K562 (cell line): Measurements from ENCODE around the gene ITGBL1. TPM values are rescaled to one million over a fixed set of nuclear protein-coding genes. Genes with fewer than 3 reads are reported as not detected.
"Not testable (repeated sequence)": the region's sequence is repeated elsewhere in the genome, so short reads cannot be mapped to it uniquely, and the experiment has no call there.

Experiments
- ATAC-seq: fragments of 200-7000 bp; cut with Tn5 transposase; 3 replicates; pipeline ENCODE4 v1.9.1; 2020; ENCODE audit warnings: moderate library complexity
- BruUV-seq: library from RNA; stranded (reverse); fragments of 400-500 nt; replicated peaks from 2 replicates; lab custom pipeline; 2021; lab: Mats Ljungman, UMichigan
- CTCF ChIA-PET: fragments of 300-600 bp; formaldehyde crosslinking; extraction: SDS; loops from one replicate; lab custom pipeline; 2021; ENCODE audit warnings: low intra/inter-chr PET ratio; lab: Yijun Ruan, JAX
- POLR2A ChIA-PET: fragments of 300-600, 350-650 bp; sonication (Branson Sonifier 250); formaldehyde crosslinking; extraction: SDS; loops from one replicate; lab custom pipeline; 2021; ENCODE audit warnings: antibody characterized with exemption, inconsistent platforms; lab: Yijun Ruan, JAX
- DNase-seq, 4 experiments: peaks; one replicate each; pipeline versions ENCODE4 v3.0.0 to v3.0.0-alpha.2; 2011 to 2018; ENCODE audit warnings: low spot score in 3 of 4, mixed read lengths in 3 of 4; ENCODE audit errors: extremely low read depth in 1 of 4
- FAIRE-seq: peaks from 2 replicates; lab custom pipeline; 2011; peaks lifted over from hg19 to GRCh38; lab: Jason Lieb, UNC
- H2AFZ ChIP-seq: 2 replicates; pipeline ENCODE4 v1.6.0; 2011; ENCODE audit warnings: low read depth, low read length, control low read depth, inconsistent platforms
- H3K27ac ChIP-seq: fragments of 200-600 bp; 3 replicates; pipeline ENCODE4 v1.8.0; 2011; ENCODE audit warnings: low read depth, mild to moderate bottlenecking, control low read depth, inconsistent platforms, low read length, moderate library complexity, mixed read lengths; ENCODE audit errors: extremely low read depth
- H3K27me3 ChIP-seq, 2 experiments: fragments of 300-600 bp in 1 of 2; 2 replicates in 1 of 2; 3 replicates in 1 of 2; pipeline versions ENCODE4 v1.6.0 to v1.8.0; 2011; ENCODE audit warnings: inconsistent platforms in 2 of 2, low read length in 2 of 2, mild to moderate bottlenecking in 1 of 2, mixed read lengths in 1 of 2, moderate library complexity in 1 of 2; ENCODE audit not compliant: control insufficient read depth in 2 of 2, insufficient read depth in 2 of 2
- H3K36me3 ChIP-seq: fragments of 300-600 bp; 3 replicates; pipeline ENCODE4 v1.8.0; 2011; ENCODE audit warnings: mild to moderate bottlenecking, low read length, inconsistent platforms; ENCODE audit not compliant: control insufficient read depth, insufficient read depth
- H3K4me1 ChIP-seq, 2 experiments: fragments of 200-600 bp in 1 of 2; replicated peaks in 1 of 2; 2 replicates in 1 of 2; 3 replicates in 1 of 2; pipeline versions ENCODE4 v1.5.1 to v1.8.0; 2011; ENCODE audit warnings: inconsistent platforms in 2 of 2, low read length in 2 of 2, mild to moderate bottlenecking in 1 of 2, mixed read lengths in 1 of 2, moderate library complexity in 1 of 2; ENCODE audit not compliant: control insufficient read depth in 2 of 2, insufficient read depth in 2 of 2
- H3K4me2 ChIP-seq: 2 replicates; pipeline ENCODE4 v1.6.1; 2011; ENCODE audit warnings: low read length, control low read depth, inconsistent platforms, mixed read lengths; ENCODE audit not compliant: insufficient read depth
- H3K4me3 ChIP-seq: fragments of 200-600 bp; sonication (generic), shearing (Covaris generic); 2 replicates; pipeline ENCODE4 v1.5.1; 2016; ENCODE audit warnings: control low read depth, inconsistent platforms
- H3K79me2 ChIP-seq: fragments of 200-600 bp; 3 replicates; pipeline ENCODE4 v1.8.0; 2011; ENCODE audit warnings: low read length, inconsistent platforms; ENCODE audit not compliant: control insufficient read depth, insufficient read depth
- H3K9ac ChIP-seq, 2 experiments: 2 replicates each; pipeline versions ENCODE4 v1.6.0 to v1.6.1; 2011; ENCODE audit warnings: low read depth in 2 of 2, low read length in 2 of 2, control low read depth in 1 of 2, inconsistent platforms in 1 of 2, mild to moderate bottlenecking in 1 of 2, mixed read lengths in 1 of 2; ENCODE audit not compliant: insufficient read depth in 1 of 2
- H3K9me1 ChIP-seq: one replicate; pipeline ENCODE4 v1.6.0; 2011; ENCODE audit warnings: inconsistent platforms, mild to moderate bottlenecking, low read length, moderate library complexity; ENCODE audit not compliant: control insufficient read depth, insufficient read depth
- H3K9me3 ChIP-seq: replicated peaks from 2 replicates; pipeline ENCODE4 v1.5.1; 2011; ENCODE audit warnings: low read depth, low read length, inconsistent platforms; ENCODE audit not compliant: control insufficient read depth, insufficient read depth
- H4K20me1 ChIP-seq: replicated peaks from 2 replicates; pipeline ENCODE4 v1.6.1; 2011; ENCODE audit warnings: low read length, inconsistent platforms, mixed read lengths; ENCODE audit not compliant: control insufficient read depth, insufficient read depth
- HSF4 ChIP-seq: fragments of 250-450 bp; sonication (Bioruptor Pico); IDR thresholded peaks from 2 replicates; pipeline ENCODE4 v2.1.2; 2022; ENCODE audit warnings: mild to moderate bottlenecking, moderate library complexity, borderline replicate concordance
- NFIC ChIP-seq: fragments of 450-650 bp; IDR thresholded peaks from 2 replicates; pipeline ENCODE4 v1.6.1; 2017; ENCODE audit warnings: mild to moderate bottlenecking, inconsistent platforms
- PCBP1 ChIP-seq: fragments of 200-400 bp; formaldehyde crosslinking; IDR thresholded peaks from 2 replicates; pipeline ENCODE4 v1.6.1; 2018; ENCODE audit warnings: mild to moderate bottlenecking, low read depth, low read length; ENCODE audit not compliant: poor library complexity, severe bottlenecking
- ZC3H8 ChIP-seq: fragments of 450-650 bp; IDR thresholded peaks from 2 replicates; pipeline ENCODE4 v1.6.1; 2017
- ZNF57 ChIP-seq: fragments of 450-650 bp; formaldehyde crosslinking; IDR thresholded peaks from 2 replicates; pipeline ENCODE4 v1.4.0; 2020; ENCODE audit warnings: mild to moderate bottlenecking, moderate library complexity
- WGBS: fragments of 100-300 bp; shearing (Covaris generic); methylation state at CpG from one replicate; pipeline ENCODE4 v1.1.6; 2016; ENCODE audit warnings: low coverage, mixed read lengths; ENCODE audit not compliant: insufficient coverage; ENCODE audit errors: missing lambda C conversion rate; 5-methylcytosine and 5-hydroxymethylcytosine counted together
- in situ Hi-C: fragments of 300-500 bp; cut with MboI; formaldehyde crosslinking; loops from 4 replicates; pipeline ENCODE4 v1.15.0; 2018; ENCODE audit warnings: inconsistent platforms, mixed read lengths
- intact Hi-C: fragments of 100-400 bp; cut with micrococcal nuclease; formaldehyde crosslinking; loops from 2 replicates; pipeline ENCODE4 v1.14.2; 2022
- polyA plus RNA-seq, 8 experiments: library from polyadenylated mRNA; depleted of rRNA in 4 of 8; stranded (reverse) in 5 of 8; unstranded in 3 of 8; fragments of >200 nt; fragmentation: Nextera tagmentation in 2 of 8; fragmentation: Illumina TruSeq in 1 of 8; extraction: Ambion mirVana in 2 of 8; extraction: Trizol in 1 of 8; gene quantifications; 2 replicates each; pipeline versions ENCODE4 v1.2.1 to v1.2.3, GENCODE V29; 2011 to 2014; ENCODE audit warnings: inconsistent platforms in 1 of 8, missing spikeins in 1 of 8
- total RNA-seq, 7 experiments: library from RNA; depleted of rRNA in 6 of 7; stranded (reverse); fragments of >200 nt in 6 of 7; fragmentation: Illumina TruSeq in 2 of 7; extraction: Trizol in 2 of 7; gene quantifications; 2 replicates each; pipeline versions ENCODE4 v1.2.1 to v1.2.3, GENCODE V29; 2011 to 2021; ENCODE audit warnings: low replicate concordance in 1 of 7
- TF ChIP-seq, protein P1 (sequence below): fragments of 250-450 bp; sonication (Bioruptor Pico); IDR thresholded peaks from 2 replicates; pipeline ENCODE4 v1.5.0; 2021; ENCODE audit warnings: mild to moderate bottlenecking, borderline replicate concordance
- TF ChIP-seq, protein P2 (sequence below): sonication (generic); formaldehyde crosslinking; IDR thresholded peaks from 2 replicates; pipeline ENCODE4 v1.4.0; 2020; ENCODE audit warnings: mild to moderate bottlenecking, missing genetic modification reagents

The ITGBL1 gene
- total and polyA plus RNA-seq, 9 of the 15 experiments (the other 6 are each of a cell fraction or from before 2014, with no cell fraction given): 0.04 to 0.73 (median 0.32) TPM; not detected in 1

DNA sequence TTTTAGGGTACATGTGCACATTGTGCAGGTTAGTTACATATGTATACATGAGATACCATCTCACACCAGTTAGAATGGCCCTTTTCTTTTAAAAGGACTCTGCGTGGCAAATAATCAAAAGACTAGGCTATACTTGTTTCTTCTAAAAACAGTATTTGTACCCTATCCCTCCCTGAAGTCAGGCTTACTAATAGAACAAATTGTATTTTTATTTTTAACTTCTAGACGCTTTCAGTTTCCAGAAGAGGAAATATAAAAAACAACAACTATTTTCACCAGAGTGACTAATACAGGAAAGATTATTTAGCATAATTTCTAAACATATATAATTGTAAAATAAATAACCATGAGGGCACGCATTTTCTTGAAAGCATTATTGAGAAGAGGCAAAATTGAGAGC is 83.6 kb downstream of the ITGBL1 start:
- DNase-seq (no peak), FAIRE-seq (no peak), ATAC-seq (no peak)
- Histone ChIP-seq H3K9me3 (no peaks in the 10 kb centered on the region), H3K4me2 (no peak overlapping the region), H3K27ac (no peak overlapping the region), H3K9ac (no peak overlapping the region), H3K36me3 (no peaks in the 10 kb centered on the region), H3K9me1 (no peaks in the 10 kb centered on the region), H3K4me1 (no peaks in the 10 kb centered on the region), H4K20me1 (no peaks in the 10 kb centered on the region), H2AFZ (no peak overlapping the region), H3K27me3 (no peaks in the 10 kb centered on the region), H3K4me3 (no peak overlapping the region), H3K79me2 (no peaks in the 10 kb centered on the region)
- BruUV-seq: no TSS peak
- POLR2A ChIA-PET: no interaction called here
- no peak for TF ChIP-seq ZNF57 (CRISPR knock-in tag)
- TF ChIP-seq PCBP1: no peak
- TF ChIP-seq HSF4 (CRISPR knock-in tag): no peak
- no peak for TF ChIP-seq ZC3H8
- TF ChIP-seq, protein P1, sequence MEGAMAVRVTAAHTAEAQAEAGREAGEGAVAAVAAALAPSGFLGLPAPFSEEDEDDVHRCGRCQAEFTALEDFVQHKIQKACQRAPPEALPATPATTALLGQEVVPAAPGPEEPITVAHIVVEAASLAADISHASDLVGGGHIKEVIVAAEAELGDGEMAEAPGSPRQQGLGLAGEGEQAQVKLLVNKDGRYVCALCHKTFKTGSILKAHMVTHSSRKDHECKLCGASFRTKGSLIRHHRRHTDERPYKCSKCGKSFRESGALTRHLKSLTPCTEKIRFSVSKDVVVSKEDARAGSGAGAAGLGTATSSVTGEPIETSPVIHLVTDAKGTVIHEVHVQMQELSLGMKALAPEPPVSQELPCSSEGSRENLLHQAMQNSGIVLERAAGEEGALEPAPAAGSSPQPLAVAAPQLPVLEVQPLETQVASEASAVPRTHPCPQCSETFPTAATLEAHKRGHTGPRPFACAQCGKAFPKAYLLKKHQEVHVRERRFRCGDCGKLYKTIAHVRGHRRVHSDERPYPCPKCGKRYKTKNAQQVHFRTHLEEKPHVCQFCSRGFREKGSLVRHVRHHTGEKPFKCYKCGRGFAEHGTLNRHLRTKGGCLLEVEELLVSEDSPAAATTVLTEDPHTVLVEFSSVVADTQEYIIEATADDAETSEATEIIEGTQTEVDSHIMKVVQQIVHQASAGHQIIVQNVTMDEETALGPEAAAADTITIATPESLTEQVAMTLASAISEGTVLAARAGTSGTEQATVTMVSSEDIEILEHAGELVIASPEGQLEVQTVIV (CRISPR knock-in tag): no peak
- no peak for TF ChIP-seq NFIC
- TF ChIP-seq, protein P2, sequence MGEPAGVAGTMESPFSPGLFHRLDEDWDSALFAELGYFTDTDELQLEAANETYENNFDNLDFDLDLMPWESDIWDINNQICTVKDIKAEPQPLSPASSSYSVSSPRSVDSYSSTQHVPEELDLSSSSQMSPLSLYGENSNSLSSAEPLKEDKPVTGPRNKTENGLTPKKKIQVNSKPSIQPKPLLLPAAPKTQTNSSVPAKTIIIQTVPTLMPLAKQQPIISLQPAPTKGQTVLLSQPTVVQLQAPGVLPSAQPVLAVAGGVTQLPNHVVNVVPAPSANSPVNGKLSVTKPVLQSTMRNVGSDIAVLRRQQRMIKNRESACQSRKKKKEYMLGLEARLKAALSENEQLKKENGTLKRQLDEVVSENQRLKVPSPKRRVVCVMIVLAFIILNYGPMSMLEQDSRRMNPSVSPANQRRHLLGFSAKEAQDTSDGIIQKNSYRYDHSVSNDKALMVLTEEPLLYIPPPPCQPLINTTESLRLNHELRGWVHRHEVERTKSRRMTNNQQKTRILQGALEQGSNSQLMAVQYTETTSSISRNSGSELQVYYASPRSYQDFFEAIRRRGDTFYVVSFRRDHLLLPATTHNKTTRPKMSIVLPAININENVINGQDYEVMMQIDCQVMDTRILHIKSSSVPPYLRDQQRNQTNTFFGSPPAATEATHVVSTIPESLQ (CRISPR knock-in tag): no peak
- WGBS: 2% methylated on average over 3 of the region's 3 CpGs
- intact Hi-C loops: no loop called here
- CTCF ChIA-PET: no interaction called here
- in situ Hi-C loops: no loop called here

DNA sequence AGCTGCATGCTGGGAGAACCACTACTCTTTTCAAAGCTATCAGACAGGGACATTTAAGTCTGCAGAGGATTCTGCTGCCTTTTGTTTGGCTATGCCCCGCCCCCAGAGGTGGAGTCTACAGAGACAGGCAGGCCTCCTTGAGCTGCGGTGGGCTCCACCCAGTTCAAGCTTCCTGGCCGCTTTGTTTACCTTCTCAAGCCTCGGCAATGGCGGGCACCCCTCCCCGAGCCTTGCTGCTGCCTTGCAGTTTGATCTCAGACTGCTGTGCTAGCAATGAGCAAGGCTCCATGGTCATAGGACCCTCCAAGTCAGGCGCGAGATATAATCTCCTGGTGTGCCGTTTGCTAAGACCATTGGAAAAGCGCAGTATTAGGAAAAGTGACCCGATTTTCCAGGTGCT is 92.1 kb downstream of the ITGBL1 start:
- CTCF ChIA-PET, H3K27me3 ChIP-seq, H3K9me3 ChIP-seq, H2AFZ ChIP-seq, H3K9ac ChIP-seq, FAIRE-seq, ATAC-seq, H3K27ac ChIP-seq, H3K4me1 ChIP-seq, H3K79me2 ChIP-seq, BruUV-seq, H3K9me1 ChIP-seq, intact Hi-C loops, in situ Hi-C loops, H4K20me1 ChIP-seq, H3K4me3 ChIP-seq, POLR2A ChIA-PET, H3K36me3 ChIP-seq, H3K4me2 ChIP-seq, DNase-seq: not testable (repeated sequence)
- 0% methylated on average over 6 of the region's 11 CpGs for WGBS
